Skeletal muscle tissue (tissue), 4 donors: Measurements from ENCODE around the gene GIMAP1. TPM values are rescaled to one million over a fixed set of nuclear protein-coding genes. Genes with fewer than 3 reads are reported as not detected.

Source experiments
- H3K27ac ChIP-seq: one replicate; pipeline ENCODE4 v1.7.0; 2013; ENCODE audit warnings: mild to moderate bottlenecking, low read depth, low read length, inconsistent platforms
- H3K27me3 ChIP-seq, 3 donors: one replicate each; pipeline ENCODE4 v1.7.0; 2013; ENCODE audit warnings: low read length in 3 of 3; ENCODE audit not compliant: control insufficient read depth in 3 of 3, insufficient read depth in 3 of 3
- H3K36me3 ChIP-seq, 3 donors: one replicate each; pipeline ENCODE4 v1.7.0; 2013; ENCODE audit warnings: low read length in 3 of 3; ENCODE audit not compliant: control insufficient read depth in 3 of 3, insufficient read depth in 3 of 3
- H3K4me1 ChIP-seq, 3 donors: one replicate each; pipeline ENCODE4 v1.7.0; 2013; ENCODE audit warnings: low read length in 3 of 3, mild to moderate bottlenecking in 3 of 3; ENCODE audit not compliant: control insufficient read depth in 3 of 3, insufficient read depth in 3 of 3
- H3K4me3 ChIP-seq, 3 donors: one replicate each; pipeline ENCODE4 v1.7.0; 2013; ENCODE audit warnings: low read length in 3 of 3
- H3K9ac ChIP-seq, 3 donors: one replicate each; pipeline ENCODE4 v1.7.0; 2013; ENCODE audit warnings: low read length in 3 of 3, mild to moderate bottlenecking in 3 of 3, moderate library complexity in 2 of 3, low read depth in 1 of 3
- H3K9me3 ChIP-seq, 3 donors: one replicate each; pipeline ENCODE4 v1.7.0; 2013; ENCODE audit warnings: low read length in 3 of 3; ENCODE audit not compliant: control insufficient read depth in 3 of 3
- total RNA-seq: library from RNA; depleted of rRNA; stranded (reverse); fragments of >200 nt; gene quantifications from one replicate; pipeline ENCODE4 v1.2.3, GENCODE V29; 2014
- donor health status: Osteomylitis.

GIMAP1 gene
- total RNA-seq, 1 donor from 2014 or later, result 1.0 TPM

- peak overlapping the region; percentile 12 for H3K27ac ChIP-seq
Observed at GRCh38 chr7:150719960-150720891, 3.8 kb downstream of the GIMAP1 start.

GRCh38 chr7:150721970-150722373 lies 5.6 kb downstream of the GIMAP1 start:
- Histone ChIP-seq H3K4me1 (peaks cover 0 to 5% (median 2%) of the 10 kb centered on the region in 3 donors), H3K9ac (peak overlapping the region in 1 of 3 donors; percentile 45), H3K9me3 (peaks cover 0 to 3% (median 2%) of the 10 kb centered on the region in 3 donors), H3K36me3 (no peaks in the 10 kb centered on the region), H3K4me3 (peak overlapping the region in 1 of 3 donors; percentile 22), H3K27me3 (no peaks in the 10 kb centered on the region), H3K27ac (peak overlapping the region; percentile 75)

More at GRCh38 chr7:150719960-150720891, 3.8 kb downstream of the GIMAP1 start:
- Histone ChIP-seq H3K9ac (no peak overlapping the region), H3K36me3 (no peaks in the 10 kb centered on the region), H3K9me3 (no peaks in the 10 kb centered on the region), H3K4me1 (peaks cover 0 to 5% (median 2%) of the 10 kb centered on the region in 3 donors), H3K27me3 (no peaks in the 10 kb centered on the region), H3K4me3 (no peak overlapping the region)

DNA sequence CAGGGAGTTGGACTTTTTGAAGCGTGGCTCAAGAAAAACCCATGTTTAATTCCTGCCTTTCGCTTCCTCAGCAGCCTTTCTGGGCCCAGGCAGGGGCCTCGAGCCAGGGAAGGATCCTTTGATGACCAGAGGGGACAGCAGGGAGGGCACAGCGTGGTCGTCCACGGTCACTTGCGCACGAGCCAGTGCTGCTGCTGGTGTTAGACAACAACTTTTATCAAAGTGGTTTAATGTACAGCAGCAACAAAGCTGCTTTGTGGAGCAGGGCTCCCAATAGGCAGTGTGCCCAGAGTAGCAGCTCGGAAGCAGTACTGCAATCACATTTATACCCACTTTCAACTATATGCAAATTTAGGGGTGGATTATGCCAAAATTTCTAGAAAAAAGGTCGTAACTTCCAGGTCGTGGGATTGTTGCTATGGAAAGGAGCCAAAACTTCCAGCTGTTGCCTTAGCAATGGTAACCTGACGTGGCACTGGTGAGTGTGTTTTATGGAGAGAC lies 6.1 kb downstream of the GIMAP1 start:
- Histone ChIP-seq H3K4me3 (peak overlapping the region in 1 of 3 donors; percentile 29), H3K9me3 (peaks cover 0 to 5% (median 2%) of the 10 kb centered on the region in 3 donors), H3K36me3 (no peaks in the 10 kb centered on the region), H3K27me3 (no peaks in the 10 kb centered on the region), H3K4me1 (peaks cover 0 to 5% (median 2%) of the 10 kb centered on the region in 3 donors), H3K9ac (peak overlapping the region in 2 of 3 donors; percentile 8 to 45), H3K27ac (peak overlapping the region; percentile 75)

GRCh38 chr7:150723467-150723866 lies 7.1 kb downstream of the GIMAP1 start:
- H3K9me3 ChIP-seq, result peaks cover 0 to 8% (median 2%) of the 10 kb centered on the region in 3 donors
- no peaks in the 10 kb centered on the region for H3K36me3 ChIP-seq
- H3K27me3 ChIP-seq, result no peaks in the 10 kb centered on the region
- no peak overlapping the region for H3K9ac ChIP-seq
- no peak overlapping the region for H3K27ac ChIP-seq
- no peak overlapping the region for H3K4me3 ChIP-seq
- peaks cover 0 to 5% (median 2%) of the 10 kb centered on the region in 3 donors for H3K4me1 ChIP-seq

DNA sequence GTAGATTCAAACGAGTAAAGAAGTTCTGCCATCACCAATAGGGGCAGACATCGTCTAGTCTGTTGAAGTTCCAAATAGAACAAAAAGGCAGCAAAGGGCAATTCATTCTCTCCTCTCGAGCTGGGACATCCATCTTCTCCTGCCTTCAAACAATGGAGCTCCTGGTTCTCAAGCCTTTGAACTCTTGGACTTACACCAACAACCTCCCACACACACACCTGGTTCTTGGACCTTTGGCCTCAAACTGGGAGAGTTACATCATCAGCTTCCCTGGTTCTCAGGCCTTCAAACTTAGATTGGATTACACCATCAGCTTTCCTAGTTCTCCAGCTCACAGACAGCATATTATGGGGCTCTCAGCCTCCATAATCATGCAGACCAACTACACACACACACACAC lies 11.0 kb downstream of the GIMAP1 start:
- peaks cover 0 to 8% (median 2%) of the 10 kb centered on the region in 3 donors for H3K9me3 ChIP-seq
- no peaks in the 10 kb centered on the region for H3K36me3 ChIP-seq
- H3K27me3 ChIP-seq, result no peaks in the 10 kb centered on the region
- no peak overlapping the region for H3K9ac ChIP-seq
- H3K4me3 ChIP-seq, result no peak overlapping the region
- no peak overlapping the region for H3K27ac ChIP-seq
- peaks cover 0 to 2% (median 0%) of the 10 kb centered on the region in 3 donors for H3K4me1 ChIP-seq

- H3K9ac ChIP-seq, result no peak overlapping the region
- no peak overlapping the region for H3K27ac ChIP-seq
- H3K36me3 ChIP-seq, result no peaks in the 10 kb centered on the region
- no peak overlapping the region for H3K4me3 ChIP-seq
- peaks cover 0 to 8% (median 2%) of the 10 kb centered on the region in 3 donors for H3K9me3 ChIP-seq
- H3K4me1 ChIP-seq, result no peaks in the 10 kb centered on the region
- no peaks in the 10 kb centered on the region for H3K27me3 ChIP-seq
Observed at GRCh38 chr7:150728011-150728410, 11.6 kb downstream of the GIMAP1 start.

DNA sequence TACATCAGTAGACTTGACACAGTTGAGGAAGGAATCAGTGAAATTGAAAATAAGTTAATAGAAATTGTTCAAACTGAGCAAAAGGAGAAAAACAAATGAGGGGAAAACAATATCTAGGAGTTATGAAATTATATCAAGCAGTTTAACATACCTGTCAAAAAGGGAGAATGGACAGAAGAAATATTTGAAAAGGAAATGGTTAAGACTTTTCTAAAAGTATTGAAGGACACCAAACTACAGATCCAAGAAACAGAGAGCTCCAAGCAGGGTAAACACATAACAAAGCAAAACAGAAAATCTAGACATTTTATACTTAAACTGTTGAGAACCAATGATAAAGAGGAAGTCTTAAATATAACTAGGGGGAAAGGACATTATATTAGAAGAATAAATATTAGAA lies 12.2 kb downstream of the GIMAP1 start:
- Histone ChIP-seq H3K4me1 (no peaks in the 10 kb centered on the region), H3K4me3 (no peak overlapping the region), H3K27me3 (no peaks in the 10 kb centered on the region), H3K9me3 (peaks cover 0 to 8% (median 2%) of the 10 kb centered on the region in 3 donors), H3K36me3 (no peaks in the 10 kb centered on the region), H3K9ac (no peak overlapping the region), H3K27ac (no peak overlapping the region)

DNA sequence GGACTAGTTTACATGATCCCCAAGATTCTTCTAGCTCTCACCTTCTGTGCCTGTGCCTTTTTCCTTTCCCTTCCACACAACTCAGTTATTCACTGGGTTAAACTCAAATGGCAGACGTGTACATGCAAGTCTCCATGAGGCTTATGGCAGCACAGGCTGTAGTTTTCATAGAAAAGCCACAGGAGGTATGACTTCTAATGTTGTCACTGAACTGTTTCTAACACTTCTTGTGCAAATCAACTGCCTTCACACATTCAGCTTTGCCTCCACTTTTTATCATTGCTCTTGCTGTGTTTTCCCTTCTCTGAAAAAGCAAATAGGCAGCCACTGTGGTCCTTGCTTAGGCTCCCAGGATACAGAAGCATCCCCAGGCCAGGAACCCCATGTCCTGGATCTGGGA lies 15.5 kb downstream of the GIMAP1 start:
- H3K4me1 ChIP-seq, result peaks cover 0 to 3% (median 3%) of the 10 kb centered on the region in 3 donors
- H3K36me3 ChIP-seq, result no peaks in the 10 kb centered on the region
- H3K27ac ChIP-seq, result no peak overlapping the region
- no peak overlapping the region for H3K9ac ChIP-seq
- H3K4me3 ChIP-seq, result no peak overlapping the region
- H3K27me3 ChIP-seq, result no peaks in the 10 kb centered on the region
- peaks cover 0 to 5% (median 0%) of the 10 kb centered on the region in 3 donors for H3K9me3 ChIP-seq

DNA sequence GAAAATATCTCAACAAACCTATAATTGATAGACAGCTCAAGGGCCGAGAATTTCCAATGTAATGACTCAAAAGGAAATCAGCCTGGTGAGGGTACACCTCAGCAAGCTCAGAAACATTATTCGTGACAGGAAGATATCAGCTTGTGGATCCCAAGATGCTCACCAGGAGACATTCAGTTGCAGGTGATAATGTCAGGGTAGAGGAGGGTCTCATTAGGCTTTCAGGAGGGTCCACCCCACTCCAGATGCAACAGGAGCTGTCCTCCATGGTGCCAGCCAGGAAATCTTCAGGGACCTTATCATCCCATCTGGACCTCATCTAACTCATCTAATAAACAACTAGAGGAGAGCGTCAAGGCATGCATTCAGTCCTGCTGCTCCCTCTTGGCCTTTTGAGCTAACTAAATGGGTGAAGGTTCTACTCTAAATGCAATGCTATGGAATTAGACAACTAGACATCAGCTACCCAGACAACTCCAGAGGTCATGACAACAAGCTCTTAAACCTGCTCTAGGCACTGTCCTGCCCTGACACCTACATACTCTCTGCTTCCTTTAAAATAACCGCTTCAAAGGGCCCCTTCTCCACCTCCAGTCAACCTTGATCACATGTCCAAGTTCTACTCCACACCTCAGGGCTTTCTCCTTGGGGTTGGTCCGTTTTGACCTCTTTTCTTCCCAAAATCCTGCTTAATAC lies 16.5 kb downstream of the GIMAP1 start:
- no peaks in the 10 kb centered on the region for H3K36me3 ChIP-seq
- H3K27ac ChIP-seq, result no peak overlapping the region
- no peak overlapping the region for H3K9ac ChIP-seq
- H3K27me3 ChIP-seq, result no peaks in the 10 kb centered on the region
- H3K4me3 ChIP-seq, result no peak overlapping the region
- peaks cover 0 to 1% (median 0%) of the 10 kb centered on the region in 3 donors for H3K9me3 ChIP-seq
- H3K4me1 ChIP-seq, result peaks cover 0 to 3% (median 3%) of the 10 kb centered on the region in 3 donors
